Endodermal cell (in vitro differentiated cells): ENCODE data around the gene CHORDC1. TPM values are rescaled to one million over a fixed set of nuclear protein-coding genes. Genes with fewer than 3 reads are reported as not detected.

ENCODE experiments used
- DNase-seq: peaks from one replicate; pipeline ENCODE4 v3.0.0-alpha.2; 2017
- H3K27ac ChIP-seq: 2 replicates; pipeline ENCODE4 v1.5.1; 2013; ENCODE audit warnings: mild to moderate bottlenecking, low read depth, low read length, moderate library complexity
- H3K27me3 ChIP-seq: 2 replicates; pipeline ENCODE4 v1.6.1; 2013; ENCODE audit warnings: mild to moderate bottlenecking, low read length, moderate library complexity; ENCODE audit not compliant: insufficient read depth, control insufficient read depth, poor library complexity, severe bottlenecking
- H3K36me3 ChIP-seq: 2 replicates; pipeline ENCODE4 v1.7.0; 2013; ENCODE audit warnings: mild to moderate bottlenecking, low read length, moderate library complexity; ENCODE audit not compliant: control insufficient read depth, insufficient read depth
- H3K4me1 ChIP-seq: one replicate; pipeline ENCODE4 v1.7.0; 2013; ENCODE audit warnings: low read length; ENCODE audit not compliant: control insufficient read depth, insufficient read depth
- H3K4me3 ChIP-seq: 2 replicates; pipeline ENCODE4 v1.5.1; 2013; ENCODE audit warnings: mild to moderate bottlenecking, low read length, moderate library complexity
- H3K9ac ChIP-seq: 2 replicates; pipeline ENCODE4 v1.6.1; 2013; ENCODE audit warnings: mild to moderate bottlenecking, low read length, moderate library complexity; ENCODE audit not compliant: poor library complexity, severe bottlenecking; ENCODE audit errors: extremely low read depth
- H3K9me3 ChIP-seq: 2 replicates; pipeline ENCODE4 v1.6.1; 2013; ENCODE audit warnings: mild to moderate bottlenecking, low read length, moderate library complexity; ENCODE audit not compliant: control insufficient read depth
- H3K27ac Mint-ChIP-seq: 2 replicates; pipeline ENCODE4 v1.8.0; 2020; ENCODE audit warnings: mixed read lengths
- H3K27me3 Mint-ChIP-seq: 2 replicates; pipeline ENCODE4 v1.8.0; 2021; ENCODE audit warnings: mild to moderate bottlenecking, mixed read lengths; ENCODE audit not compliant: insufficient read depth
- H3K36me3 Mint-ChIP-seq: 2 replicates; pipeline ENCODE4 v1.8.0; 2020; ENCODE audit warnings: low read depth, mixed read lengths
- H3K4me1 Mint-ChIP-seq: 2 replicates; pipeline ENCODE4 v1.8.0; 2020; ENCODE audit warnings: mixed read lengths
- H3K4me3 Mint-ChIP-seq: 2 replicates; pipeline ENCODE4 v1.8.0; 2020; ENCODE audit warnings: mild to moderate bottlenecking, moderate library complexity, mixed read lengths
- H3K9me3 Mint-ChIP-seq: 2 replicates; pipeline ENCODE4 v1.8.0; 2020; ENCODE audit warnings: mild to moderate bottlenecking, mixed read lengths
- CTCF ChIP-seq: fragments of 200-600 bp; sonication (generic); conservative IDR thresholded peaks from 2 replicates; pipeline ENCODE4 v1.5.0; 2021; ENCODE audit warnings: antibody characterized with exemption, mild to moderate bottlenecking
- WGBS, 2 experiments: methylation state at CpG; one replicate each; pipeline versions ENCODE4 v1.1.5 to v1.1.7; 2013; ENCODE audit warnings: missing lambda C conversion rate in 2 of 2, mixed read lengths in 1 of 2; ENCODE audit not compliant: insufficient coverage in 1 of 2, insufficient read length in 1 of 2; 5-methylcytosine and 5-hydroxymethylcytosine counted together
- long read RNA-seq, 4 experiments: library from polyadenylated mRNA in 2 of 4; library from RNA in 1 of 4; library from capped mRNA in 1 of 4; stranded (forward) in 3 of 4; unstranded in 1 of 4; transcript quantifications; one replicate each; pipeline ENCODE4 v2.0.0, GENCODE V29; 2020 to 2021; ENCODE audit warnings: inconsistent platforms in 1 of 4
- polyA plus RNA-seq, 2 experiments: library from polyadenylated mRNA; stranded (reverse); fragments of 50-300 nt; gene quantifications; one replicate each; pipeline ENCODE4 v1.2.3, GENCODE V29; 2013
- total RNA-seq, 2 donors: library from RNA; stranded (reverse); fragmentation: NEBNext Ultra II Directional in 1 of 2; extraction: Animal tissue kit (Norgen Biotek cat#: 25700) in 1 of 2; gene quantifications; 2 replicates in 1 of 2; 3 replicates in 1 of 2; pipeline ENCODE4 v1.2.1, GENCODE V29; 2021

CHORDC1 gene
- 10 to 100 TPM; 54.6 to 56.9 TPM for total RNA-seq
- 41.2 TPM for polyA plus RNA-seq (2013, experiment 1 of 2)
- polyA plus RNA-seq (2013, experiment 2 of 2) = 35.7 TPM
- long read RNA-seq, experiment 1, full-length matches to known transcripts = 4 of 12 reads
- long read RNA-seq, experiment 1, partial matches to known transcripts = 4 of 12 reads
- long read RNA-seq, experiment 1, other reads (novel, unspliced or antisense) = 4 of 12 reads
- long read RNA-seq, experiment 2, full-length matches to known transcripts = 18 of 26 reads
- long read RNA-seq, experiment 2, partial matches to known transcripts = 3 of 26 reads
- long read RNA-seq, experiment 2, other reads (novel, unspliced or antisense) = 5 of 26 reads
- long read RNA-seq, experiment 3, transcript CHORDC1-201 (11 exons, 2,654 nt) = major isoform, 170 of 189 reads
- long read RNA-seq, experiment 3, partial matches to known transcripts = 2 of 189 reads
- long read RNA-seq, experiment 3, other reads (novel, unspliced or antisense) = 13 of 189 reads
- long read RNA-seq, experiment 4, transcript CHORDC1-201 (11 exons, 2,654 nt) = major isoform, 31 of 36 reads
- long read RNA-seq, experiment 4, partial matches to known transcripts = 0 of 36 reads
- long read RNA-seq, experiment 4, other reads (novel, unspliced or antisense) = 2 of 36 reads

GRCh38 chr11:90222459-90223247 lies at the start of gene CHORDC1:
Gene CHORDC1 (minus strand): TSS chr11:90223049. CDS start chr11:90222954, 95 bp downstream.
- Histone ChIP-seq H3K27ac (peak within 1 kb of the TSS; percentile 86), H3K9ac (peak within 1 kb of the TSS; percentile 76), H3K27me3 (no peaks in the 10 kb centered on the region), H3K4me1 (peaks cover 4% of the 10 kb centered on the region), H3K9me3 (peaks cover 21% of the 10 kb centered on the region), H3K36me3 (peaks cover 19% of the 10 kb centered on the region), H3K4me3 (peak within 1 kb of the TSS; percentile 93)
- peak; percentile 96 for DNase-seq
- Mint-ChIP-seq H3K4me3 (peak within 1 kb of the TSS; percentile 92), H3K9me3 (peaks cover 16% of the 10 kb centered on the region), H3K4me1 (peaks cover 25% of the 10 kb centered on the region), H3K36me3 (peaks cover 22% of the 10 kb centered on the region), H3K27ac (peak within 1 kb of the TSS; percentile 97), H3K27me3 (no peaks in the 10 kb centered on the region)
- TF ChIP-seq CTCF = no peak
- 0 to 1% methylated on average over 28 to 69 of the region's 71 CpGs for WGBS, 2 experiments

GRCh38 chr11:90257158-90257525 lies 34.3 kb upstream of the CHORDC1 start:
- no peak overlapping the region for H3K9ac ChIP-seq
- no peaks in the 10 kb centered on the region for H3K9me3 Mint-ChIP-seq
- no peaks in the 10 kb centered on the region for H3K36me3 Mint-ChIP-seq
- no peak overlapping the region for H3K4me3 Mint-ChIP-seq
- H3K4me1 ChIP-seq = no peaks in the 10 kb centered on the region
- no peaks in the 10 kb centered on the region for H3K27me3 ChIP-seq
- peaks cover 6% of the 10 kb centered on the region for H3K4me1 Mint-ChIP-seq
- H3K27me3 Mint-ChIP-seq = no peaks in the 10 kb centered on the region
- WGBS, 2 experiments = 80 to 90% methylated on average over 1 of the region's 1 CpG
- no peak overlapping the region for H3K4me3 ChIP-seq
- no peak overlapping the region for H3K27ac ChIP-seq
- no peaks in the 10 kb centered on the region for H3K36me3 ChIP-seq
- no peak for DNase-seq
- H3K9me3 ChIP-seq = no peaks in the 10 kb centered on the region
- no peak for TF ChIP-seq CTCF
- H3K27ac Mint-ChIP-seq = no peak overlapping the region

GRCh38 chr11:90256404-90257157 lies 33.7 kb upstream of the CHORDC1 start:
- no peaks in the 10 kb centered on the region for H3K36me3 Mint-ChIP-seq
- H3K4me3 Mint-ChIP-seq = no peak overlapping the region
- Histone ChIP-seq H3K36me3 (no peaks in the 10 kb centered on the region), H3K27me3 (no peaks in the 10 kb centered on the region), H3K4me1 (no peaks in the 10 kb centered on the region), H3K9ac (no peak overlapping the region), H3K9me3 (no peaks in the 10 kb centered on the region), H3K27ac (no peak overlapping the region), H3K4me3 (no peak overlapping the region)
- TF ChIP-seq CTCF = no peak
- no peaks in the 10 kb centered on the region for H3K9me3 Mint-ChIP-seq
- no peaks in the 10 kb centered on the region for H3K27me3 Mint-ChIP-seq
- no peak overlapping the region for H3K27ac Mint-ChIP-seq
- DNase-seq = no peak
- 67 to 83% methylated on average over 3 to 8 of the region's 8 CpGs for WGBS, 2 experiments
- peaks cover 6% of the 10 kb centered on the region for H3K4me1 Mint-ChIP-seq
